Stimulated activated CD4-positive, alpha-beta T cell treated with anti-CD3 and anti-CD28 coated beads, TNF-alpha, amount 100 ng/mL, for 1 hour (primary cell): ENCODE data around the gene ZNF512B.
"Not testable (repeated sequence)": the region's sequence is repeated elsewhere in the genome, so short reads cannot be mapped to it uniquely, and the experiment has no call there.

ENCODE experiments used
- DNase-seq, 3 donors: peaks; one replicate each; pipeline ENCODE4 v3.0.0-alpha.2; 2020; ENCODE audit warnings: low read depth in 3 of 3, low spot score in 1 of 3

Gene ZNF512B

DNA sequence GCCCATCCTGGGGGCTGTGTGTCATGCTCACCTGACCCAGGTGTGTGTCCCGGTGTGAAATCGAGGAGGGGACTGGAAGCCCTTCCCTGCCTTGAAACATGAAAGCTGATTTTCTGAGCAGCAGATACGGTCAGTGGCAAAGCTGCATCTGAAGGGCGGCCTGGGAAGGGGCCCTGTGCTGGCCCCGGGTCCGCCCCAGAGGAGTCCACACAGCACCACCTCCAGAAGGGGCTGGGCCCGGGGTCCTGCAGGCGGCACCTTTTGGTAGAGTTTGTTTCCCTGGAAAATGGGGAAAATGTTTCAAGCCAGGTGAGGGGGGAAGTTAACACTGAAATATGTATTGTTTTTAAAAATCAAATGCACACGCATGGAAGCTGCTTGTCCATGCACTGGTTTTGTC is 34.3 kb downstream of the ZNF512B start:
- DNase-seq: no peak

DNA sequence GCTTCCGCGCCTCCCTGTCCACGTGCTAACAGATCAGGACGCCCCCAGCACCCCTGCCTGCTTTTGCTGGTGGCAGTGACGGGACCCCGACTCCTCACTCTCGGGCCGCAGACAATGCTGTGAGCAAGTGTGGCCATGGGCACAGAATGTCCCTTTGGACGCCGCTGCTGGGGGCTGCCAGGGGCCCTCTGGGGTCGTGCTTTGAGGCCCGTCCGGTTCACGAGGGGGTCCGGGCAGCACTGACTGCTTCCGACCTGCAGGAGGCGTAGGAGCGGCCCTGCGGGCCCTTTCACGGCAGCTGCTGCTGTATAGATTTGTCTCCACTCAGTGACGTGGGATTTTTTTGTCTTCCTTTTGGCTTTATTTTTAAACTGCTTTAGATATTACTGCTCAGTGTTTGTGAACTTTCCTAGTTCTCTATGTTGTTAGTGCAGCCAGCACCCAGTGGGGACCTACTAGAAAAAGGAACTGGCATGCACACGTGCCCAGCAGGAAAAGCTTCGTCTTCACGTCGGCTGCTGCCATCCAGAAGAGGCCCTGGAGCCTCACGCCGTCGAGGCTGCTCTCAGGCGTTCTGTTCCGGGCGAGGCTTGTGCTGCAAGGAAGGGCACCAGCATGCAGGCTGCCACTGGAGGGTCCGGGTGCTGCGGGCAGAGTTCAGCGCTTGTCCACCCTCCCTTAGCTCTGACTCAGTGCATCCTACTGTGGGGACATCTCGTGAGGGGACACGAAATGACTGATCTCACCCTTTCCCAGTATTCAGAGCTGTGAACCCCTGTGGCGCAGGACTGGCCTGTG is 35.3 kb downstream of the ZNF512B start:
- no peak for DNase-seq

DNA sequence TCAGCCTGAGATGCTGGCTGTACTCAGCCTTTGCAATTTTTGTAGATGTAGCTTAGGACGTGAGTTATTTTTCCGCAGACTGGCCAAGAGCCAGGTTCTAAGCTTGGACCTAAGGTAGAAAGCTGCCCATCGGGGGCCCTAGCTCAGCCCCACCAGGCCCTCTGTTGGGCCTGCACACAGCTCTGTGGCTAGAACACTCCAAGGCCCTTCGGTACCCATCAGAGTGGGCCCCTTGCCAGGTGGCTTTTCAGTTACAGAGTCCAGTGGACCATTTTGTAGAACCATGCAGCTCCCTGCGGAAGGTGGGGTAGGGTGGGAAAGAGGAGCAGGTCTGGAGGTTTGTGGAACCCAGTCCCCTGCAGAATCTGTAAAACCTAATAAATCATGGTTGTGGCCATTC is 36.1 kb downstream of the ZNF512B start:
- DNase-seq: no peak

- DNase-seq: no peak
Observed at GRCh38 chr20:63932606-63933160, 37.0 kb downstream of the ZNF512B start.

GRCh38 chr20:63931735-63932134 is 38.0 kb downstream of the ZNF512B start:
- no peak for DNase-seq

DNA sequence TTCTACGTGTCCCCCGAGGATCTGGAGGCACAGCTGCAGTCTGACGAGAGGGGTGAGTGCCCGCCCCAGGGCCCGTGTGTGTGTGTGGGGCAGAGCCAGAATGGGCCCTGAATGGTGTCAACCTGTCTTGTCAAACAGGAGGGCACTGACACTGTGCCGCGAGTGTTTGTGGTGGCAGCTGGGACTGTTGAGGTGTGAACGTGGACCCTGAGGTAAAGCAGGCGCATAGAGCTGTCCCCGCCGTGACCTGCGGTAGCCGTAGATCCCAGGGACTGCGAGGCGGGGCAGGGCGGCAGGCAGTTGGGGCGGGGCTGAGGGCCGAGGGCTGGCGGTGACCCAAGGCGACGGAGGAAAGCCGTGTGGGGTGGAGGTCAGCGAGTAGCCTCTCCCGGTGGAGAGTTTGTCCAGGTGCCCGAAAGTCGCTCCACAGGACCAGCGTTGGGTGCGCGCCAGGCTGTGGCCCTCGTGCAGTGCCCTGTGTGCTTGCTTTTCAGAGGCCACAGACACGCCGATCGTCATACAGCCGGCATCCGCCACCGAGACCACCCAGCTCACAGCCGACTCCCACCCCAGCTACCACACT is 38.7 kb downstream of the ZNF512B start:
- DNase-seq: no peak

- DNase-seq: not testable (repeated sequence)
Observed at GRCh38 chr20:63929473-63929883, 40.3 kb downstream of the ZNF512B start.

DNA sequence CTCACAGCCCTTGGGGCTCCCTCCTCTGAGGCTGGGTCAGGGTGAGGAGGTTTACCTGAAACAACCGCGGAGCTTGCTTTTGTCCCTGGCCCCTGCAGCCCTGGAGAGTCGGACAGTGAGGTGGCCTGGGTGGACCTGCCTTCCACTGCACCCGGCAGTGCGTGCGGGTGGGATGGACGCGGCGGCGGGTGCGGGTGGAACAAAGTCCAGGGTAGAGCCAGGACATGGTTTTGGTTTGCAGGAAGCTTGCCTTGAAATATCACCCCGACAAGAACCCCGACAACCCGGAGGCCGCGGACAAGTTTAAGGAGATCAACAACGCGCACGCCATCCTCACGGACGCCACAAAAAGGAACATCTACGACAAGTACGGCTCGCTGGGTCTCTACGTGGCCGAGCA is 40.7 kb downstream of the ZNF512B start:
- no peak for DNase-seq

DNA sequence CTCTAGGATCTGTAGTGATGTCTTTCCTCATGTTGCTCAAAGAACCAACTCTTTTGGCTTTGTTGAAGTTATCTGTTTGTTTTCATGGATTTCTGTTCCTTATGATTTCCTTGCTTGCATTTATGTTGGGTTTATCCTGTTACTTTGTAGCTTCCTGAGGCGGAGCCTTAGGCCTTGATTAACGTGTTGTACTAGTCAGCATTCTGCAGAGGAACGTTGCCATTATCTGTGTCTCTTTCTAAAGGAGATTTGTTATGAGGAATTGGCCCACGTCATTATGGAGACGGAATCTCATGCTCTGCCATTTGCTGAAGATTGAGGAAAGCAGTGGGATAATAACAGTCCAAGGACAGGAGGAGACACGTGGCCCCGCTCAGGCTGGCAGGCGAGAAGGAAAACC is 43.4 kb downstream of the ZNF512B start:
- no peak for DNase-seq

GRCh38 chr20:63924241-63924640 is 45.5 kb downstream of the ZNF512B start:
- no peak for DNase-seq

DNA sequence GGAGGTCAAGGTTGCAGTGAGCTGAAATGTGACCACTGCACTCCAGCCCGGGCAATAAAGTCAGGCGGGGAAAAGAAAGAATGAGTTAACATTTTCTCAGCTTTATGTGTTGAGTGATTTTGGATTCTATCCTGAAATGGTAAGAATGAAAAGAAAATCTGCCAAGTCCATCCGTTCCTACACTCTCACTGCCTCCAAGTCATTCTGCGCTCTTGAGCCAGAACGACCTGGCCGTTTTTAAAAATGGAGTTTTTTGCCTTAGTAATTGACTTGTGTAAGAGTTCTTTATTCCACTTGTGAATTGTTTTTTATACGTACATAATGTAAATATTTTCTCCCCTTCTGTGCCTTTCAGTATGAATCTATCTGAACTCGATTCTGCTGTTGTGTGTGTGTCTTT is 46.1 kb downstream of the ZNF512B start:
- no peak for DNase-seq

GRCh38 chr20:63920226-63920625 is 49.5 kb downstream of the ZNF512B start:
- no peak for DNase-seq

DNA sequence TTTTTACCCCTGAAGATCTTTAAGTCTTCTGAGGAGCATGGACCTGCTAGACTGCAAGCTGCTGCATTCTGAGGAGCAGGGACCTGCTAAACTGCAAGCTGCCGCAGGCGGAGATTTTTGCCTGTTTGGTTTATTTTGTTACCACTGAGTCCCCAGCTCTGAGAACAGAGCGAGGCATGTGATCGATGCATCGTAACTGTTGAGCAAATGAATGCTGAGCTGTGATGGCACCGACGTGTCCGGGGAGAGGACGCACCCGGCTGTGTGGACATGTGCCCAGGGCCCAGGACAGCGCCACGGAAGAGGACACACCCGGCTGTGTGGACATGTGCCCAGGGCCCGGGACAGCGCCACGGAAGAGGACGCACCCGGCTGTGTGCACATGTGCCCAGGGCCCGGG is 50.6 kb downstream of the ZNF512B start:
- no peak for DNase-seq

- no peak for DNase-seq
Observed at GRCh38 chr20:63917811-63918210, 51.9 kb downstream of the ZNF512B start.

- not testable (repeated sequence) for DNase-seq
Observed at GRCh38 chr20:63916371-63916939, 53.3 kb downstream of the ZNF512B start.

DNA sequence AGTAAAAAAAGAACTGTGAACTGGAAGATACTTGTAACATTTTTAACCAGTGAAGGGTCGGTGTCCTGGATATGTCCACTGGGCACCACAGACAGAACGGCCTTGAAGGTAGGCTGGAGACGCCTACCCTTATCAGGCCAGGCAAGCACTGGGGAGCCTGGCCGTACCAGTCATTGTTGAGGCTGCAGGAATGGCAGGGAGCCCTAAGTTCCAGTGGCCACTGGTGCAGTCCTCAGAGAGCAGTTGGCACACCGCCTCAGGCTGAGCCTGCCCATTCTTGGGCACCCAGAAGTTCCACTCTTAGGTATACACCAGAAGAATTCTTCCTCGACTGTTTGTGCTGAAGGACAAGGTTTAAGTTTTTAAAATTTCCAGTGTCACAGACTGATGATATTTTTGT is 54.3 kb downstream of the ZNF512B start:
- DNase-seq: no peak

DNA sequence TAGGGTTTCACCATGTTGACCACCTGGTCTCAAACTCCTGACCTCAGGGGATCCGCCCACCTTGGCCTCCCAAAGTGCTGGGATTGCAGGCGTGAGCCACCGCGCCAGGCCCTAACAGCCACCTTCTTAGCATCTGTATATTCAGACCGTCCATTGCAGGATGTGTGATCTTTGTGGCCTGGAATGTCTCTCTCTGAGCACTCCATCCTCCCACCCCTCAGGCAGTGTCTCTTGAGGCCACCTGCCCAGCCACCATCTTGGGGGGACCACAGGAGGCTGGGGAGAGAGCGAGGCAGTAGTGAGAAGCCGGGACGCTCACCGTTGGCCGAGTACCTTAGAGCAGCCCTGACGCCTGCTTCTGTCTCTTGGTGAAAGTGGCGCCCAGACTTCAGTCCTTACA is 56.0 kb downstream of the ZNF512B start:
- DNase-seq: no peak

- DNase-seq: no peak
Observed at GRCh38 chr20:63911176-63911575, 58.6 kb downstream of the ZNF512B start.

DNA sequence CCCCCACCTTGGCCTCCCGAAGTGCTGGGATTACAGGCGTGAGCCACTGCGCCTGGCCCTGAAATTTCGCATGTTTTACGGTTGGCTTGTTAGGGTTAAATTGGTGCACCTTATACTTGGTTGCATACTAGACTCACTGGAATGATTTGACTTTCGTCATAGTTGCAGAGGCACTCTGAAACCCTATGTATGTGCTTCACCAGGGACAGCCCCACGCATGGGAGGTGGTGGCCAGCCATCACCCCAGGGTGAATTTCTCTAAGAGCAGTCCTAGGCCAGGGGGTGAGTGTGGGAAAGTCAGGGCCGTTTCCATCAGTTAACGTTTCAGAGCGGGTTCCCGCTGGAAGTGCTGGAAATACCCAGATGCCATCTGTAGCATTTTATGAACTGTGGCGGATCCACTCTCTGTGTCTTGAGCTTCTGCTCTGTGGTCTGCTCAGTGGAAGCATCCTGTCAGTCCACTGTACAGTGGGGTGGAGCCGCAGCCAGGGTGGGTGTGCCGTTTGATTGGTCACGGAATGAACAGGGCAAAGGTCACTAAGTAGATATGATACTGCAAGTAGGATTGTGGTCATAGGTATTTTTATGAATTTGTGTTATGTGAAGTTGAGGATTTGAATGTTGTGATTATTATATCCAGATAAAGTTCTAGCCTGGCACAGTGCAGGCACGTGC is 61.6 kb downstream of the ZNF512B start:
- no peak for DNase-seq
